ENCODE results near the gene BLTP2. TPM values are rescaled to one million over a fixed set of nuclear protein-coding genes. Genes with fewer than 3 reads are reported as not detected.

The BLTP2 gene
- total and polyA plus RNA-seq, 2 of the 13 experiments (the other 11 are each of a cell fraction or from before 2014, with no cell fraction given), result 66.7 to 80.9 TPM

DNA sequence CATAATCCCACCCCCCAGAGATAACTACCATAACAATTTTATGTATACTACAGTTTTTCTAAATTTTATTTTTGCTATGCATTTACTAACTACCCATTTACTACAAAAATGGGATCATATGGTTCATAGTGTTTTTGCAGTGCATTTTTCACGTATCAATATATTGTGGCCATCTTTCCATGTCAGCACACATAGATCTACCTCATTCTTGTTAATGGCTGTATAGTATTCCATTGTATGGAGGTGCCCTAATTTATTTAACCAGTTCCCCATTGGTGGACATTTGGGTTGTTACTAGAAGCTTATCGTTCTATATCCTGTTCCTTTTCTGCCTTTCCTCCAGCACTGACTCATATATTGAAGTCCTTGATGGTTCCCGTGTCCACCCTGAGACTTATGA is 44.1 kb upstream of the BLTP2 start:
- H3K4me2 ChIP-seq (ENCODE audit: low read depth, low read length), result no peak overlapping the region
- no peak for TF ChIP-seq SP140L (CRISPR knock-in tag; IDR thresholded peaks at IDR 0.05; ENCODE audit: borderline replicate concordance)
- no peak for TF ChIP-seq ZNF891 (CRISPR knock-in tag; IDR thresholded peaks at IDR 0.05)
- TF ChIP-seq, protein P1, sequence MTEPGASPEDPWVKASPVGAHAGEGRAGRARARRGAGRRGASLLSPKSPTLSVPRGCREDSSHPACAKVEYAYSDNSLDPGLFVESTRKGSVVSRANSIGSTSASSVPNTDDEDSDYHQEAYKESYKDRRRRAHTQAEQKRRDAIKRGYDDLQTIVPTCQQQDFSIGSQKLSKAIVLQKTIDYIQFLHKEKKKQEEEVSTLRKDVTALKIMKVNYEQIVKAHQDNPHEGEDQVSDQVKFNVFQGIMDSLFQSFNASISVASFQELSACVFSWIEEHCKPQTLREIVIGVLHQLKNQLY (CRISPR knock-in tag; IDR thresholded peaks at IDR 0.05), result no peak
- TF ChIP-seq FOSL1 (CRISPR knock-in tag; IDR thresholded peaks at IDR 0.05; ENCODE audit: borderline replicate concordance), result no peak
- TF ChIP-seq KDM6A (CRISPR knock-in tag; IDR thresholded peaks at IDR 0.05; ENCODE audit: low read depth), result no peak
- TF ChIP-seq FOXP1 (IDR thresholded peaks at IDR 0.05), result no peak
- TF ChIP-seq FOXP1 (CRISPR knock-in tag; IDR thresholded peaks at IDR 0.05), result no peak
- TF ChIP-seq, protein P2, sequence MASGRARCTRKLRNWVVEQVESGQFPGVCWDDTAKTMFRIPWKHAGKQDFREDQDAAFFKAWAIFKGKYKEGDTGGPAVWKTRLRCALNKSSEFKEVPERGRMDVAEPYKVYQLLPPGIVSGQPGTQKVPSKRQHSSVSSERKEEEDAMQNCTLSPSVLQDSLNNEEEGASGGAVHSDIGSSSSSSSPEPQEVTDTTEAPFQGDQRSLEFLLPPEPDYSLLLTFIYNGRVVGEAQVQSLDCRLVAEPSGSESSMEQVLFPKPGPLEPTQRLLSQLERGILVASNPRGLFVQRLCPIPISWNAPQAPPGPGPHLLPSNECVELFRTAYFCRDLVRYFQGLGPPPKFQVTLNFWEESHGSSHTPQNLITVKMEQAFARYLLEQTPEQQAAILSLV (CRISPR knock-in tag; IDR thresholded peaks at IDR 0.05; ENCODE audit: borderline replicate concordance), result no peak
- no peak for TF ChIP-seq RXRA (CRISPR knock-in tag; IDR thresholded peaks at IDR 0.05)
- TF ChIP-seq ZNF776 (CRISPR knock-in tag; IDR thresholded peaks at IDR 0.05), result no peak
- TF ChIP-seq PAWR (CRISPR knock-in tag; IDR thresholded peaks at IDR 0.05; ENCODE audit: borderline replicate concordance), result no peak
- no peak for TF ChIP-seq ZKSCAN1 (IDR thresholded peaks at IDR 0.05; ENCODE audit: low read length)
- no peak for TF ChIP-seq GATAD1 (CRISPR knock-in tag; IDR thresholded peaks at IDR 0.05)
- no peak for TF ChIP-seq EZH2 (conservative IDR thresholded peaks at IDR 0.05; ENCODE audit: low read depth, low read length)
- no peak for TF ChIP-seq ZNF260 (CRISPR knock-in tag; IDR thresholded peaks at IDR 0.05; ENCODE audit: borderline replicate concordance, low read depth)
- TF ChIP-seq ZNF34 (CRISPR knock-in tag; IDR thresholded peaks at IDR 0.05; ENCODE audit: borderline replicate concordance), result no peak
- no peak for TF ChIP-seq ZNF432 (CRISPR knock-in tag; IDR thresholded peaks at IDR 0.05; ENCODE audit: borderline replicate concordance)
- DNase-seq (ENCODE audit: low spot score) (no peak), FAIRE-seq (no peak), ATAC-seq (no peak)
- 0 out of 2 replicates have a peak, but pooled peaks cover 7% of the 10 kb centered on the region for H3K4me1 ChIP-seq (ENCODE audit: insufficient read depth, low read length)
- CTCF ChIA-PET (ENCODE audit: low intra/inter-chr PET ratio, low total read pairs), result interaction anchor here (1.7 kb wide), 1 partner anchor 61 kb away, joined by 4 read pairs; no protein-coding TSS in a partner anchor
- no peak overlapping the region for H2AFZ ChIP-seq (ENCODE audit: low read length)
- no peaks in the 10 kb centered on the region for H3K27me3 ChIP-seq (ENCODE audit: control insufficient read depth in 1 of 2, insufficient read depth in 2 of 2, low read length in 2 of 2)
- intact Hi-C loops (cut with micrococcal nuclease; ENCODE audit: unreplicated experiment), result no loop called here
- no peak overlapping the region for H3K27ac ChIP-seq (ENCODE audit: extremely low read length, insufficient read depth, low read length)
- no peak overlapping the region for H3K4me3 ChIP-seq (replicated peaks in 1 of 3; ENCODE audit: insufficient read depth in 1 of 3, low read depth in 2 of 3, low read length in 3 of 3)
- no peaks in the 10 kb centered on the region for H4K20me1 ChIP-seq (ENCODE audit: insufficient read depth, low read length)
- H3K9ac ChIP-seq (ENCODE audit: insufficient read depth, low read depth, low read length), result no peak overlapping the region
- in situ Hi-C loops (cut with HindIII; ENCODE audit: extremely low pct_ligation_motif_present, low pct_unique_long_range_greater_than_20kb), result no loop called here
- no TSS peak for BruUV-seq (replicated peaks)
- H3K9me3 ChIP-seq (ENCODE audit: low read length), result no peaks in the 10 kb centered on the region
- H3K36me3 ChIP-seq (replicated peaks in 1 of 2; ENCODE audit: control insufficient read depth in 1 of 2, insufficient read depth in 2 of 2, low read length in 2 of 2), result peaks cover 48 to 83% of the 10 kb centered on the region in 2 experiments
- 98% methylated on average over 3 of the region's 3 CpGs for WGBS (ENCODE audit: low lambda C conversion rate)
- POLR2A ChIA-PET, result interaction anchor here (1.0 to 2.9 kb wide), 3 partner anchors 10 to 45 kb away, joined by 3 to 13 read pairs (median 9); partner anchors contain the start of gene RPL23A
- no peaks in the 10 kb centered on the region for H3K79me2 ChIP-seq (ENCODE audit: insufficient read depth, low read length)
